Stimulated activated CD8-positive, alpha-beta memory T cell treated with anti-CD3 and anti-CD28 coated beads, Interleukin-4, amount 100 ng/mL, for 24 hours (primary cell): ENCODE data around the gene CELF4.

ENCODE experiments used
- DNase-seq: peaks from one replicate; pipeline ENCODE4 v3.0.0-alpha.2; 2020; ENCODE audit warnings: low read depth

Gene CELF4

DNA sequence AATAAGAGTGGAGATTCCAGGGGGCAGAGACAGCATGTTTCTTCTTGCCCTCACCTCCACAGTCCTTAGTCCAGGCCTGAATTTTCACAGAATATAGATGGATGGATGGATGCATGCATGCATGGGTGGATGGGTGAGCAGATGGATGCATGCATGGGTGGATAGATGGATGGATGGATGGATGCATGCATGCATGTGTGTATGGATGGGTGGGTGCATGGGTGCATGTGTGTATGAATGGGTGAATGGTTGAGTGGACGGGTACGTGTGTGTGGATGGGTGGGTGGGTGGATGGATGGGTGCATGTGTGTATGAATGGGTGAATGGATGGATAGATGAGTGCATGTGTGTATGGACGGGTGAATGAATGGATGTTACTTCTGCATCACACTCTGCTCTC lies 153.3 kb downstream of the CELF4 start:
- DNase-seq: no peak

DNA sequence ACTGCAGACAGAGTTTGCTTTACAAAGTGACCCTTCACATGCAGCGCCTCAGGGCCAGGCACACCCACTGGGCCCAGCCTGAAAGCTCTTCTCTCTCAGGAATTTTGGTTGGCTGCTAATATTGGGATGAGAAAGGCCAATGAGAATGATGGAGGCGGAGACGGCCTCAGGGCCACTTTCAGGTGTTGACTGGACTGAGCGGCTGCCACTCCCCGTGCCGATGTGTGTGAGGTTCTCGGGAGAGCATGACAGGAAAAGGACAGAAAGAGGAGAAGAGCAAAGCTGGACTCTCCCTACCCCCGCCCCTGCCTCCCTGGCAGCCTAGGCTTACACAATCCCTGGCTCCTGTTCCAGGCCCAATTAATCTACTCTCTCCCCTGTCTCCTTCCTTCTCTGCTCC lies 155.7 kb downstream of the CELF4 start:
- no peak for DNase-seq

DNA sequence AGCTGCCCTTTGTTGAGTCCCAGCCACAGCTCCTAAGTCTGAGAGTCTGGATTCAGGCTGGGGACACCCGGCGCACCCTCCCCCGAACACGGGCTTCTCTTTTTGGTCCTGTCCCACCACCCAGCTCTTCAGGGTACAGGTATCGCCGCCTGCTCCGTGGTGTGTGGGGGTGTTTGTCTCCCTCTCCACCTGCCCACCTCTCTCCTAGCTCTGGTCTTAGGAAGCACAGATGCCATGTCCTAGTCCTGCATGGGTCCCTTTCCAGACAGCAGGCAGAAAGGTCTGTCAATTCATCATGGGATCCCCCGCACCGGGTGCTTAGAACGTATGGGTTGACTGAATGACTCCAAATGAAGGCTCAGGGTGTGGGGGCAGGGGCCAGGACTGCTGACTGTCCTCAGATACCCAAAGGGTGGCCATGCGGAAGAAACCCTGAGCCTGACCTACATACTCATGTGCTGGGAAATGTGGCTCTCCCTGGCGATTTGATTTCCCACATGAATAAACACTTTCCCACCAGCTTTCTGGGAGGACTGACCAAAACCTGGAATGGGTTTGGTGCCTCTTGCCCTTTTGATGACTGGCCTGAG lies 156.8 kb downstream of the CELF4 start:
- no peak for DNase-seq

DNA sequence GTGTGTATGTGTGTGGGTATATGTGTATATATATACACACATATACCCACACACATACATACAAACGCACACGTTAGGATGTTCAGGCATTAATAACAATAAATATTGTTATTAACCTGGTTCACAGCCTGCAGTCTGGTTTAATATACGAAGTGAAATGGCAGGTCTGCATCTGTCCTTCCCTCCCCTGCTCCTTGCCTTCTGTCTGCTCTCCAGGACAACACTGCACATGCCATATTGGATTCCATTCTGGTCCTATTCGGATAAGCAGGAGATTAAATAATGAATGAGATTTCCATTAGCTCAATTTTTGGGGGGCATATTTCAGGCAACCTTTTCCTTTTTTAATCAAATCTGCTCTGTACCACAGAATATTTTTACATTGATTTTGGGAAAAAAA lies 158.0 kb downstream of the CELF4 start:
- DNase-seq: no peak

DNA sequence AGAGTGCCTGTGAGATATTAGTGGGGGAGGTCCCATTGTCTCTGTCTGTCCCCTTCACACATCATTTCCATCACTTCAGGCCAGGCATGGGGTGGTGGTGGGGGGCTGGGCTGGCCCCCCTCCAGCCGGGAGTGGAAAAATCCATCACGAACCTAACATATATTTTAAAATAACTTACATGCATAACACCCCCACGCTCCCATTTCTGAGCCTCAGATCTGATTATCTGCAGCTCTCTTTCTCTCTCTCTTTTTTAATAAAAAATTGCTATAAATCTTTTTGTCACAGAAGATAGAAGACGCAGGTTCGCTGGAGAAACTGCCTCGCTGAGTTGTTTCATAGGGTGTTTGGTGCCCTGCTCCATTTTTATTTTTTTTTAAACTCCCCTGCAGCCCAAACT lies 159.8 kb downstream of the CELF4 start:
- DNase-seq: no peak

DNA sequence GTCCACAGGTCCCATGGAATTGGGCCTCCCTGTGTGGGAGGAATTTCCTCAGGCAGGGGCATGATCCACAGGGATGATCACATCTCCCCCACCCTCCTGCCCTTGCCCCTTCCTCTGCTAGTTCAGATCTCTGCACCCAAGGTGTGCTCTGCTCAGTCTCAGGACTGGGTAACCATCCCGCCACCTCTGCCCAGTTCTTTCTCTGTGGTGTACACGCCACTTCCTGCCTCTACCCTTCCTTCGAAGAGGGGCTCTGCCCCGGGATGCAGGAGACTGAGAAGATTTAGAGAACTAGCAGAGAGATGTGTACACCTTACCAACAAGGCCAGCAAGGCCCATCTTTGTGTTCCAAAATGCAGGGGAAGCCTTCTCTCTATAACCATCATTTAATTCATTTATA lies 160.4 kb downstream of the CELF4 start:
- DNase-seq: no peak

DNA sequence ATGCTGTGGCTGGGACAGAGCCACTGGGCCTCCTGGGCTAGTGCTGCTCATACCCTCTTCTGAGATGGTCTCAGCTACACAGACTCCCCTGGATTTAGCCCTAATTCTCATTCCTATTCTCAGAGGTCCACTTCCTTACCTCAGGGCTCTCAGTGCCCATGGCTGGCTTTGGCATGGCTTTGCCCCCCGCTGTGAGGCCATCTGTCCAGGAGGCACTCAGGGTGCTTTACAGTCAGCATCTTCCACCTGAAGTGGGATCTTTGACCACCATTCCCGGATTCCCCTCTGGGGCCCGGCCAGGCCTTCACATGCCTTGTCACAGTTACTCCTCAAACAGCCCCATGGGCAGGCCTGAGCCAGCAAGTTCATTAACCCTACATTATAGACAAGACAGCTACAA lies 161.8 kb downstream of the CELF4 start:
- DNase-seq: no peak

DNA sequence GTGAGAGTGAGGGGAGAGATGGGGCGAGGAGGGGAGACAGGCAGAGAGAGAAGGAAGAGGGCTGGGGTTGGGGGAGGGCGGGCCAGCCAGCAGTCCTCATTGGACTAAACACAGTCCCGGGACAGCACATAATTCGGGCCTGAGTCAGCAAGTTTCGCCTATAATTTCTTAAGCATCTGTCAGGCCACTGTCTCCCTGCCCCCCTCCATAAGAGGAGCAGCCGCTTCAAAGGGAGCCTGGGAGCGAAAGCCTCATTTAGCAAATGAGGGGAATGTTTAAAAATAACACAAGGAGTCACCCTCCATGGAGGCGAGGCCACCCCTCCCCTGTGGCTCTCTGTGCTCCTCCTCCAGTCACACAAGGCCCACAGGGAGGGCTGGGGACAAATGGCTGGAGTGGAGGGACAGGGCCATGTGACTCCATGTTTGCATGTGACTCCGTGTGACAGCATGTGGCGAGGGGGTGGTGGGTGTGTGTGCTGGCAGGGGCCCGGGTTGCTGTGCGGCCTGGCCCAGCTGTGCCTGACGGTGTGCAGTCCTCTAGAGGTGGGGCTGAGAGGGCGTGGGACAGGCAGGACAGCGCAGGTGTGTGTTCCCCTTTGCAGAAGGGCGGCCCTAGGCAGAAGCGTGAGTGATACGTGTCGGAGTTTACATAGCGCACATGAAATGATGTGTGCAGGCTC lies 162.4 kb downstream of the CELF4 start:
- no peak for DNase-seq

DNA sequence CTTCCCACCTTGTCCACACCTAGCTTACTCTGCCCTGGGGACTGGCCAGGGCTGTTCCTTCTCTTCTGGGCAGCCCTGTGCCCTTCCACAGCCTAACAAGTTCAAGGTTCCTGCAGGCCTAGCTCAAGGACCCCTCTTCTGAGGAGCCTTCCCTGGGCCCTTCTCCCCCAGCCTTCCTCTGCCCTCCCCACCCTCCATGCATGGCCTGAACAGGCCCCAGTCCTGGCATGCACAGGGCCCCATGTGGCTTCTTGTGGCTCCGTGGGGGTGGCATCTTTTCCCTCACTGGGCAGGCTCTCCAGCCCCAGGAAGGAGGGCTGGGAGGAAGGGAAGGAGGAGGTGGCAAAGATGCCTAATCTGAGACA lies 162.9 kb downstream of the CELF4 start:
- DNase-seq: no peak

DNA sequence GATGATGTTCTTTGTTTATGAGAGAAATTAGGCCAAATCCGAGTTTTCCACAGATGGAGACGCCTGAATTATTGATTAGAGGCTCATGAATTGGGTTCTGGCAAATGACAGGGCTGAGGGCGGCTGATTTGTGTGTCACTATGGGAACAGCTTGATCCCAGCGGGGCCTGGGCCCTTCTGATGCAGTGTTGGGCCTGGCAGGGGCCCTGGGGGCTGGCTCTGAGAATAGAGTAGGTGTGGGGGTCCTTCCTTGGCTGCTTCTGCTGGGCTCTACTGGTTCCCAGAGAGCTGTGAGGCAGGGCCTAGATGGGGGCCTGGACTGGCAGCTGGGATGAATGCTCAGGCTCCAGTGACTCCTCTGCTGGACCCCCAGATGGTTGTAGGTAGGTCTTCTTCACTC lies 164.8 kb downstream of the CELF4 start:
- DNase-seq: no peak

DNA sequence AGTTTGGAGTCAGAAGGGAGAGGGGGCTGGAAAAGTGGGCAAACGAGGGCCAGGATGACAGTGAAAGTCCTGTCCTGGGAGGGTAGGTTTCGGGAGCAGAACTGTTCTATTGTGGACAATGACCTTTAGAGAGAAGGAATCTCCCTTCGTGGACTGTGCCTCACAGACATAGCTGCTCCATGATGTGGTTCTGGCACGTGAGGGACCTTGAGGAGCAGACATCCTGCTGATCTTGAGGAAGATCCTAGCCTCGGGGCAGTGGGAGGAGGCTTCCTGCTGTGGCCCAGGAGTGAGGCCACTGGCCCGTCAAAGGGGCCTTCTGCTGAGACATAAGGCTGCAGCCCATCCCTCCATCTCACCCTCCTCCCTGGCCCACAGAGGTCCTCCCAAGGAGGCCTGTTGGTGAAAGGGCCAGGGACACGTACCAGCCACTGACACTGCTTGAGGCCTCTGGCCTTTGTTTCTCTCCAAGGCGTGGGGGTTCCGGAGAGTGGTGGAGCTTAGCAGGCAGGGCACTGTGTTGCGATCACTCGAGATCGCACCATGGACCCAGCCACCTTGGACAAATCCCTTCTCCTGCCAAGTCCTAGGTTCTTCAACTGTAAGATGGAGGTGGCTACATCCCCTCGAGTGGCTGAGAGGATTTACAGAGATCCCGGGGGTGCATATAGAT lies 167.2 kb downstream of the CELF4 start:
- no peak for DNase-seq

DNA sequence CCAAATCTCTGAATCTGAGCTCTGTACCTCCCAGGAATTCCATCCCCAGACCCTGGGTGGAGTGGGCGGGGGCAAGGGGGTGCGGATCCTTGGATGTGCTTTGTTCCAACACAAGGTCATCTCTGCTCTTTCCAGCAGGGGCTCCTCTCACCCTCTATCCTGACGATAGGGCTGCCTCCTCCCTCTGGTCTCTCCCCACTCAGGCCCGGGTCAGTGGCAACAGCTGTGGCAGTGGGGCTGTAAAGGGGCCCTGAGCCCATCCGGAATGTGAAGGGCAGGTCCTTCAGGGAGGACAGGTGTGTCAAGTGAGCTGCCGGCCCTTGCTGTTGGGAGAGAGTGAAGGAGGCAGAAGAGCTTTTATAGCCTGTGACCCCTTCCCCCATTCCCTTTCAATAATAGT lies 167.8 kb downstream of the CELF4 start:
- no peak for DNase-seq

DNA sequence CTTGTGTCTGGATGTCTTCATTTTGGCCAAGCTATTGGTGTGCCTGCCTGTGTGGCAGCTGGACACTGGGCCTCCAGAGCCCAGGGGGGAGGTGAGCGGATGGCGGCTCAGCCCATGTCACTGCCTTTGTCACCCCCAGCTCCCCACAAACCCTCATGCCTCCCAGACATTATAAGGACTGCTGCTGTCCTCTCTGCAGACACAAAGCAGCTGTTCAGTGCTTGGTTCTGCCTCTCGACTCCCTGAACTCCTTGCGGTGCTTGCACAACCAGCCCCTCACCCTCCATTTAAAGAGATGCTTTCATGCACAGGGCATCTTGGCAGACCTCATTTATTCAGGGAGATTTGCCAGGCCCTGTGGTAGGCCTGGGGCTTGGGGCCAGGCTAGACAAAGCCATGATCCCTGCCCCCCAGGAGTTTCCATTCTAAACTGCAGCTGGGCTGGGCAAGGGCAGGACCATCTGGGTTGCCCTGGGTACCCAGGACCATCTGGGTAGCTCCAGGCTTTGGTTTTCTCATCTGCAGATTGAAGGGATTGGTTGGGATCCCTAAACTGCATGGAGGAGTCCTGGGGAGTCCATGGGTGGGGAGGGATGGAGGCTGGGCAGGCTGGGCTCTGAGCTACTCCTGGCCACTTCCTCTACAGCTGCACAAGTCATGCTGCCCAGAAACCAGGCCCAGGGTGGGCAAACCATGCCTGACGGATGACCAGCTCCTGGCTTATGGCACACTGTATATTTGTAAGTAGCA lies 168.5 kb downstream of the CELF4 start:
- DNase-seq: no peak

DNA sequence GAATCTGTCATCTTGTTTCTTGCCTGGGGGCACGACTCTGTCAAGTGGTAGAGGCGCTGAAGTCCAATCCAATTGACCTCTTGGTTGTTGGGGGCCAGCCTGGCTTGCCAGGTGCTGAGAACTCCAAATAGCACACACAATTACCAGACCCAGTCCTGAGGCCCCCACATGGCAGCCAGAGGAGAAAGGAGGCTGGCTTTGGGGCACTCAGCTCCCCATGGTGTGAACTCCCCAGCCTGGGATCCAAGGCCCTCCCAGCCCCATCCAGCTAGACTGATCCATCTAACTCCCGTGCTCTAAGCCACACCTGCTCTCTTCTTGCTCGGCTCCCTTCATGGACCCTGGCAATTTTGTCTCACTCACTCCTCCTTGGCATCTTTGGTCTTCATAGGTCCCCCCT lies 170.0 kb downstream of the CELF4 start:
- no peak for DNase-seq

DNA sequence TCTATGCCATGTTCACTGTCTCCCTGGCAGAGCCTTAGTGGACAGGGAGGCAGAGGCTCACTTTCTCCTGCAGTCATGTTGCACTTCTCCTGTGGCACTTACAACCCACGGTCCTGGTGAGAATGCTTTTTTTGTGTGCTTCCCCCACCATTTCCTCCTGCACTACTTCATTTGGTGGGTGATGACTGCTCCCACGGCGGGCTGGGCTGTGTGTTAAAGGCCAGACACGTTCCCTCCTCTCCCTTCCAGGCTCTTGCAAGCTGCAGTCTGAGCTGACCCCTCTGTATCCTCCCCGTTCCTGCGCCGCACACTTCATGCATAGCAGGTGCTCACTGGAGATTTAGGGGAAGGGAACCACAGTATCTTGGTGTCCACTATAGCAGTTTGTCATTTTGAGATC lies 170.5 kb downstream of the CELF4 start:
- DNase-seq: no peak

DNA sequence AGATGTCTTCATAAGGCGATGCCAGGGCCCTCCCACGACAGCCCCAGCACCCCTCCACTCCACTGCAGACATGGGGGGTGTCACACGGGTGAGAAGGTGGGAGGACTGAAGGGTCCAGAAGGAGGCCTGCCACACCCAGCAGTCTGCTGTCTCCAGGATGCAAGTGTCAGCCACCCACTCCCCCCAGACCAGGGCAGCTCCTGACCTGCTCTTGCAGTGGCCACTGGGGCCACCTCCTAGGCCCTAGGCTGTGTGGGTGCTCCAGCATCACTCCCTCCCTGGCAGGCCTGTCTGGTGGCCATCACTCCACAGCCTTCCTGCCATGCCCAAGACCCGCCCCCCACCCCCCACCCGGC lies 171.0 kb downstream of the CELF4 start:
- no peak for DNase-seq

DNA sequence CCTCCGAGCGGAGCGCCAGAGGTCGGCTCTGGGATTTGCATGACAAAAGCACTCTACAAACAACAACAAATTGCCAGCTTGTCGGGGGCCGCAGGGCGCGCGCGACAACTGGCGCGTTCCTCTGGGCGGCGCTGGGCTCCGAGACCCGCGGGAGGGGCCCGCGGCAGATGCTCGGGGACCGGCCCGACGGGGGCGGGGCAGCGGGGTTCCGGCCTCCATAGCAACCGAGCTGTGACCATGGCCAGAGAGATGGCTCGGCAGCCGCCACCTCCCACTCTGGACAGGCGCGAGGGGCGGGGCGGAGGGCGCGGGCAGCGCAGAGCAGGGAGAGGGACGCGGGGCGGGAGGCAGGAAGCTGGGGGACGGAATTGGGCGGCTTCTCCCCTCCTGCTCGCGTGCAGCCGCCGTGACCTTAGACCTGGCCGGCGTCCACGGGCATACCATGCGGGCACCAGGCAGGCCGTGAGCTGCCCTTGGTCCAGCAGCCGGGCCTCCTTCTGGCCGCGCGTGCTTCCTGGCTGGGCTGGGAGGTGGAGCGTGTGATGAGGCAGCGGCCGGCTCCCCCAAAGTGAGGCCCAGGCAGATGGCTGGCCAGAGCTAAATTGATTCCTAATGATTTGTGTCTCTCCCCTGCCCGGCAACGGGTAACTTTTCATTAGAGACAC lies 171.5 kb downstream of the CELF4 start:
- DNase-seq: no peak

DNA sequence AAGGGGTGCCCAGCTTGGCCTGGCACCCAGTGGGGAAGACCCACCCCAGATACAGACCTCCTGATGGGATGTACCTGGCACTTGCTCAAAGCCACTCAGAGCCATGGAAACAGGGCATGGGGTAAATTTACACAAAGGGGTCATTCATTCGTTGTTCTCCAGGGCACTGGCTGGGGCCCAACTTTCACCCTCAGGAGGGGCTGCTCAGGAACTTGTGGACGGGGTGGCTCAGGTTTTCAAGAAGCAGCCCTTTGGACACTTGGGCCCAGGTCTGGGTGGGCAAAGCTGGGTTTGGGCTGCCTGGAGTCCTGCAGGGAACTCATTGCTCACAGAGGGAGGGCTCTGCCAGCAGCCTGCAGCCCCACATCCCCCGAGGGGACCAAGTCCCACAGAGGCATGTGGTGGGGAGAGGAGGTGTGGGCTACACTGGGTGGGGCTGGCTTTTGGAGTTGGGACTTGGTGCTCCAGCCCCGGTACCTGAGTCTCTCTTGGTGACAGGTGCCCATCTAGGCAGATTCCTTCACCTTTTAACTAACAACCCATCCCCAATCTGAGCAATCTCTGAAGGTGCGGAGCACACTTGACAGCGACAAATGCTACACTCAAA lies 172.3 kb downstream of the CELF4 start:
- DNase-seq: no peak

DNA sequence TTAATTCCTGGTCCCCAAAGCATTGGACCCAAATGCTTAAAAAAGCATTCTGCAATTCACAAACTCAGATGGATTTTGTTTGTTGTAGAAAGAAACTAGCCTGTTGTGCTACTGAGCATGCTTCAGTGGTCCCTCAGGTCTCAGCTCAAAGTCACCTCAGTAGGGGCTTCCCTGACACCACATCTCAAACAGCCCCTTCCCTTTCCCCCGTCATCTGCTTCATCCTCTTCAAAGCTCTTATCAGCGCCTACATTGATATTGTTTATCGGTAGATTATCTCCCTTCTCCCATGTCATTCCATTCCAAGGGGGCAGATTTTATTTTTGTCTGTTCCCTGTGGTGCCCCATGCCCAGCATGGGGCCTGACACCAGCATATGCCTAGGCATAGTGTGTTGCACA lies 172.9 kb downstream of the CELF4 start:
- DNase-seq: no peak

DNA sequence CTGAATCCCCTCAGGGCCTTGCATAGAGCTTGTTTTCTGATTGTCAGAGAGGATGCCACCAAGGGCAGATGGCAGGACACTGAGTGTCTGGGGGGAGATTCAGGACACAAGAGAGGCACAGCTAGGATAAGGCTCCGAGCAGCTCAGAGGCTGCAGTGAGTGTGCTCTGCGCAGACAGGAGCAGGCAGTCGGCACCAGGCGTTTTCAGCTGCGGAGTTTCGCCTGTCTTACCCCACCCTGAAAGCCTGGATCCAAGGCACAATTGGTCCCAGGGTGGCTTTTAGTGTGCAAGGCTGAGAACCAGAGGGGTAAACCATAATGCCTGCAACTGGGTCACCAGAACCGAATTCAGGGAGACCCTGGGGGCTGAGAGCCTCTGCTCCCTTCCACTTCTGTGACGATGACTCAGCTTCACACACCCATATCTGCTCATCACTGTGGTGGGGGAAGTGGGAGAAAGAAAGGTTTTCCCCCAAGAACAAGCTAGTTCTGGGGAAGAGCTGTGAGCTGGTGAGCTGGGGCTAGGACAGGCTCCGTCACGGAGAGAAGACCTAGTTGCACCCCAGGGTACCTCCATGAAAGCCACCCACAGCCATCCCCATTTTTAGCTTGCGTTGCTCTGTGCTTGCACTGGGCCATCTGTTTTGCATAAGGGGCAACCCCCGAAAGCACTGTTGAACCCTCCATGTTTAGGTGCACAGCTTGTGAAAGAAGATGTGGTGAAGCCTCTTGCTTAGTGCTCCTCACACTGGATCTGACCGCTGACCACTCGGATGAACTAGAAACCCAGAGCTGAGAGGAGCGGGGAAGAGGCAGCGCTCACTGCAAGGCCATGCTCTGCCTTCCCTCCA lies 173.7 kb downstream of the CELF4 start:
- no peak for DNase-seq

DNA sequence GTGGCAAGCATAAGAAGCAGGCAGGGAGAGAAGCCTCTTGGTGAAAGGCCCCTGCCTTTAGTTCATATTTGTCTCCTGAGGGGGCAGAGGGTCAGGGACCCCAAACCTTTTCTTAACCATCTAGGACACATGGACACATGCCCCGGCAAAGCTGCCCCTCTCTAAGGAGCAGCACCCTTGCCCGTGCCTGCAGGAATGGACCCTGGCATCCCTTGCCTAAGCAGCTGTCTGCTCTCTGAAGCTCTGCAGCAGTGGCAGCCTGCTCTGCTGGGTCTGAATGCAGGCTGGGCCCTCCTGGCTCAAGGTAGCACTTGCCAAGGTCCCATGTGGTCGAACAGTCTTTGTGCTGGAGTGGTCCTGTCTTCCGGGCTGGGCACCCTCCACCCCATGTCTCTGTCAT lies 174.4 kb downstream of the CELF4 start:
- no peak for DNase-seq
